CD4-positive, alpha-beta T cell treated with Interleukin-2 at 100 ng/mL for 4 hours (primary cell): Measurements from ENCODE around the gene GPR21.

ENCODE experiments used
- DNase-seq: peaks from one replicate; pipeline ENCODE4 v3.0.0-alpha.2; 2020; ENCODE audit warnings: low spot score

The GPR21 gene

DNA sequence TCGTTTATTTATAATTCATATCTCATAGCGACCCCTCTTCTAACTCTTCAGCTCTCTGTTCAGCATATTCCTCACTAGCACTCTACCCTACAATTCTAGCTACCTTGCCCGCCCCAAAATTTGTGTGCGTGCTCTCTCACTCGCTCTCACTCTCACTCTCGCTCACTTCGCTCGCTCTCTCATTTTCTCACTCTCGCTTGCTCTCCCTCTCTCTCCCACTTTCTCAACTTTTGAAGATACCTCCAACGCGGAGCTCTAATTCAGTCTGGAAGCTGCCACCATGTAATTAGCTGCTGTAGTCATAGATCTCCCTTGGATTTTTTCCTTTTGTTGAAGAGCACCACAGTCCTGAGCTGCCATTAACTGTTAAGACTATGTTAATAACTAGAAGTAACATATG lies 30.4 kb downstream of the GPR21 start:
- DNase-seq: no peak

DNA sequence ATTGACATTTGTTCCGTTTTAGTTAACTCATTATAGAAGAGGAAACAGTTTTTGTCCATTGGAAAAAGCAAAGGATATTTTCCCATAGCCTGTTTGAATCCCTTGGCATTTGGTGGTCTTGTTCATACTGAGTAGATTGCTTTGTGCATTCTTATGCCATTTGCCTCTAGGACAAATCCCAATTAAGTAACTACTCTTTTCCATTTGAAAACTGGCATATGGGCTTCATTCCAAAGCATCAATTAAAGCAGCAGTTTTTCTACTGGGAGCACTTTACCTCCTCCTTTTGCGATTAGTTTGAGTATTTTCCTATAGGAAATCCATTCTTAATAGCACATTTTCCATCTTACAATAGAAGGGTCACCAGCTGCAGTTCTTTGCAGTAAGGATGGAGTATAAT lies 31.2 kb downstream of the GPR21 start:
- no peak for DNase-seq

DNA sequence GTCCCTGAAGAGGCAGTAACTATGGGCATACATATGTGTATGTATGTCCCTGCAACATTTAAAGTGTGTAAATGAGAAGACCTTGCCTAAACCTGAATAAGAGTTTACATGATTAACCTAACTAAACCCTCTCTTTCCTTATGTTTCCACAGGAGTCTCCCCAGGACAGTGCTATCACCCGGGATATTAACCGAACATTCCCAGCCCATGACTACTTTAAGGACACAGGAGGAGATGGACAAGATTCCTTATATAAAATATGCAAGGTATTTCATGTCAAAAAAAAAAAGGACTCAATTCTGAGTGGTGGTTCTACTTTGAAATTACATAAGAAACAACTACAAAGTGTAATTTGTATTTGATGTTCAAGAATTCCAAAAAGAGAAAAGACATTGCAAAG lies 31.7 kb downstream of the GPR21 start:
- no peak for DNase-seq

- no peak for DNase-seq
Observed at GRCh38 chr9:123067136-123067535, 33.7 kb downstream of the GPR21 start.

- DNase-seq: no peak
Observed at GRCh38 chr9:123069010-123069481, 35.6 kb downstream of the GPR21 start.

- no peak for DNase-seq
Observed at GRCh38 chr9:123070198-123070597, 36.7 kb downstream of the GPR21 start.

DNA sequence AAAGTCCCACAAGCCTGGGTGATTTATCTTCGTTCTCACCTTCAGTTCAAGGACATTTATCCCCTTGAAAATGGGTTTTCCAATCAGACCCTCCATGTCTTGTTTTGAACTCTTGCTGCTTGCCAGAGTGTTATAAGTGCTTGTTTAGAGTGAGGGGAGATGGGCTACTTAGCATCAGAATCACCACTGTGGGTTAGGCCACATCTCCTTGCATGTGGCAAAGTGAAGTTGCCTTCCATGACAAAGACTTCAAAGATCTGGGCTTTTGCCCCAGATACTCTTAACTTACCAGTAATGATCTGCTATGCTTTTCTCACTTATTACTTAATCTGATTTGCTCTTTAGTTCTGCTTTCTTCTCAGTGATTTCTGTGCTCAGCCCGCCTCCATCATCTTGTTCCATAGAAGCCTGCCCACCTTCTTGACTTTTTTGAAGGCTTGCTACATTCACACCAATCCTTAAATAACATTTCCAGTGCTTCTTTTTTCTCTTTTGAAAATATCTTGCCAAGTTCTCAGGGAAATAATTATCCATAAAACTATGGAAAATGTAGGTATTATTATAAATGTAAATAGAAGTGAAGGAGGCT lies 39.0 kb downstream of the GPR21 start:
- no peak for DNase-seq

- no peak for DNase-seq
Observed at GRCh38 chr9:123073441-123073840, 40.0 kb downstream of the GPR21 start.

DNA sequence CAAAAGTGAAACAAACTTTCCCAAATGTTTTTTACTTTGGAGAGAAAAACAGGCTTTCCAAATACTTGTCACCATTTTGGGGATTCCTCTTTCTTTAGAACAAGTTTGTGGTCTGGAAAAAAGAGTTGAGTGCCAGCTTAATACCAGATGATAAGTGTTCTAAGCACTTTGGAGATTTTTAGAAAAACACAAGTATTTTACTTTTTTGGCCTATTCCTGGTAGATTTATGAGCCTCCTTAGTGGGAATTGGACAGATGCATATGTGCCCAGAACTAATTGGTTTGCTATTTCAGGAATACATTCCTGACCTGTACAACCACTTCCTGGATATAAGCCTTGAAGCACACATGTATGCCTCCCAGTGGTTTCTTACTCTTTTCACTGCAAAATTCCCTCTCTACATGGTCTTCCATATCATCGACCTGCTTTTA lies 40.5 kb downstream of the GPR21 start:
- DNase-seq: no peak

DNA sequence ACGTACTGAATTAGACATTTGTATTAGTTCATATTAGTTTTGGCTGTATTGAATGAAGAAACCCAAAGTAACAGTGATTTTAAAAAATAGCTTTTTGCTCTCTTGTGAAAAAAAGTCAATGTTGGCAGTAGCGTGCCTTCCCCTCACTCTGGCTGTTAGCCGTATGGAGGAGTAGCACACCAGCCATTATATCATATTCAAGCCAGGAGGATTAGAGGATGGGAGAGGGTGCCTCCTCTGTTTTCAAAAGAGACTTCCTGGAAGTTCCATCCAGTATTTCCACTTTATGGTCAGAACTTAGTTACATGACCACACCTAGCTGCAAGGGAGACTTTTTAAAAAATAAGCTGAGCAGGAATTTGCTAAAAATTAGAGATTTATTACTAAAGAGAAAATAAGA lies 41.2 kb downstream of the GPR21 start:
- no peak for DNase-seq

GRCh38 chr9:123080444-123080843 lies 47.0 kb downstream of the GPR21 start:
- DNase-seq: no peak

DNA sequence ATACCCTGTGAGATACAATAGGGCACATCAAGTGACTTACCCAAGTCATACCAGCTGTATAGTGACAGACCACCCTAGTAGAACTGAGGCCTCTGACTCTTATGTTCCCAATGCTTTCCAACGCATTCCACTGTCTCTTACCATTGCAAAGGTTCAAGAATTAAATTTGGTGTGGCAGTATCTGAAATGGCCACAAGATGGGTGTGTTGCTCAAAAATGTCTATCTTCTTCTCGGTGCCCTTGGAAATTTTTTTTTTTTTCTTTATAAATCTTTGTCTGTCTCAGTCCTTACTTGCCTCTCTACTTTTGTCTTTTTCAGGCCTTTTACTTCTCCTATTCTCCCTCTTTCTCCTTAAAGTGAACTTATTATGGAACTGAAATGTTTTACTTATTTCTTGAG lies 48.4 kb downstream of the GPR21 start:
- DNase-seq: peak; percentile 3

DNA sequence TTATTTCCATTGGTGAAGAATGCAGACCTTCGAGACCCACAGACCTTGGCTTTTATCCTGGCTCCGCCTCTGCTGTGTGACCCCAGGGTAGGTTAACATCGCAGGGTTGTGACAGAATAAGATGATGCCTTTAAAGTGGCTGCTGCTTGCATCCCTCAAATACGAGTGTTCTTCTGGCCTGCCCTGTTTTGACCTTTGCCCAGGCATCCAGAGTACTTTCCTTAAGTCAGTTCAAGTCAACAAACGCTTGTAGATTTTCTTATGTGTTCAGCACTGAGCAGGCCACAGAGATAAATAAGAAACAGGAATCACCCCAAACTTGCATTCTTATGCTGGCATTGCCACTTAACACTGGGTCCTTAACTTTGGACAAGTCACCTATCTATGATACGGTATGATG lies 50.2 kb downstream of the GPR21 start:
- DNase-seq: no peak

DNA sequence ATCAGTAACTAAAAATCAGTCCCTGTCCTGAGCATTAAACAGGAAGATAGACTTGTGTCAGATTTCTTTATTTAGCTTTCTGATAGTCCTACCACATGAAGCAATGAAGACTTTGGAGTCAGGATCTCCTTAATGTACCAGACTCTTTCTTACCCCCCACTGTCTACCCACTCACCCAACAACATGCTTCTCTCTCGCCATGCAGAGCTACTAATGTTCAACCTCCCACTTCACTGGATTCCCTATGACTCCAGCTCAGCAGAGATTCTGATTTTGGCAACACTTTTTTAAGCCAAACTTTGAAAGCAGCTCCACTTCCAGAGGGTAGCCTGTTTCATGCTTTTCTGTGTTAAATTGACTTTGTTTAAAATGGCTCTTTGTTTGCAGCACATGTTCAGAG lies 50.8 kb downstream of the GPR21 start:
- DNase-seq: no peak
